NCI-H2171 (cell line): ENCODE measurements around the gene P2RY12.

ENCODE experiments used
- DNase-seq: peaks from one replicate; lab custom pipeline; 2025; lab: John Stamatoyannopoulos, UW

P2RY12 gene

GRCh38 chr3:151307131-151307530 lies 77.4 kb downstream of the P2RY12 start:
- DNase-seq: no peak

GRCh38 chr3:151306168-151306810 lies 78.3 kb downstream of the P2RY12 start:
- no peak for DNase-seq

GRCh38 chr3:151305775-151306151 lies 78.8 kb downstream of the P2RY12 start:
- no peak for DNase-seq

GRCh38 chr3:151305060-151305774 lies 79.3 kb downstream of the P2RY12 start:
- no peak for DNase-seq

GRCh38 chr3:151303751-151304150 lies 80.8 kb downstream of the P2RY12 start:
- no peak for DNase-seq

GRCh38 chr3:151301787-151302186 lies 82.8 kb downstream of the P2RY12 start:
- no peak for DNase-seq

- DNase-seq: no peak
These were observed 84.0 kb downstream of the P2RY12 start for GRCh38 chr3:151300539-151300938.

- peak; percentile 41 for DNase-seq
These were observed 85.5 kb downstream of the P2RY12 start for GRCh38 chr3:151299006-151299405.

GRCh38 chr3:151297429-151297828 lies 87.1 kb downstream of the P2RY12 start:
- DNase-seq: no peak

GRCh38 chr3:151296226-151296625 lies 88.3 kb downstream of the P2RY12 start:
- no peak for DNase-seq

GRCh38 chr3:151293127-151293526 lies 91.4 kb downstream of the P2RY12 start:
- DNase-seq: no peak

- no peak for DNase-seq
These were observed 93.9 kb downstream of the P2RY12 start for GRCh38 chr3:151290673-151291072.

- no peak for DNase-seq
These were observed 95.1 kb downstream of the P2RY12 start for GRCh38 chr3:151289445-151289844.
